MCF 10A (cell line): ENCODE data around the gene MIPOL1. TPM values are rescaled to one million over a fixed set of nuclear protein-coding genes. Genes with fewer than 3 reads are reported as not detected.

ENCODE experiments used
- BruUV-seq: library from RNA; stranded (reverse); fragments of 400-500 nt; replicated peaks from 2 replicates; lab custom pipeline; 2021; lab: Mats Ljungman, UMichigan
- CTCF ChIA-PET: fragments of 300-600 bp; sonication (Branson Sonifier 250); formaldehyde crosslinking; extraction: SDS; loops from one replicate; lab custom pipeline; 2021; ENCODE audit warnings: antibody characterized with exemption, inconsistent platforms; lab: Yijun Ruan, JAX
- POLR2A ChIA-PET: fragments of 300-600, 350-650 bp; sonication (Branson Sonifier 250); formaldehyde crosslinking; extraction: SDS; loops from one replicate; lab custom pipeline; 2020; ENCODE audit warnings: antibody characterized with exemption, inconsistent platforms; lab: Yijun Ruan, JAX
- DNase-seq: peaks from one replicate; pipeline ENCODE4 v3.0.0-alpha.2; 2018; ENCODE audit not compliant: unreplicated experiment
- H3K27ac Mint-ChIP-seq: one replicate; pipeline ENCODE4 v1.8.0; 2022; ENCODE audit warnings: mild to moderate bottlenecking, low read depth, mixed read lengths; ENCODE audit not compliant: unreplicated experiment
- H3K27me3 Mint-ChIP-seq: one replicate; pipeline ENCODE4 v1.8.0; 2022; ENCODE audit warnings: mixed read lengths; ENCODE audit not compliant: insufficient read depth, unreplicated experiment
- H3K36me3 Mint-ChIP-seq: one replicate; pipeline ENCODE4 v1.8.0; 2022; ENCODE audit warnings: mild to moderate bottlenecking, moderate library complexity, mixed read lengths; ENCODE audit not compliant: insufficient read depth, unreplicated experiment
- H3K4me1 Mint-ChIP-seq: one replicate; pipeline ENCODE4 v1.8.0; 2022; ENCODE audit warnings: mixed read lengths; ENCODE audit not compliant: insufficient read depth, unreplicated experiment
- H3K4me3 Mint-ChIP-seq: one replicate; pipeline ENCODE4 v1.8.0; 2022; ENCODE audit warnings: mild to moderate bottlenecking, moderate library complexity, mixed read lengths; ENCODE audit not compliant: unreplicated experiment
- H3K9me3 Mint-ChIP-seq: one replicate; pipeline ENCODE4 v1.8.0; 2022; ENCODE audit warnings: mixed read lengths; ENCODE audit not compliant: unreplicated experiment
- CTCF ChIP-seq: fragments of 200-600 bp; IDR thresholded peaks from one replicate; pipeline ENCODE4 v1.8.0; 2022; ENCODE audit warnings: antibody characterized with exemption, mild to moderate bottlenecking; ENCODE audit not compliant: unreplicated experiment
- intact Hi-C: fragments of 100-400 bp; cut with micrococcal nuclease; formaldehyde crosslinking; loops from 2 replicates; pipeline ENCODE4 v1.14.1; 2022
- total RNA-seq: library from RNA; stranded (reverse); gene quantifications from 2 replicates; pipeline ENCODE4 v1.2.3, GENCODE V29; 2022

MIPOL1 gene
- total RNA-seq, 1 experiment from 2014 or later = 16.3 TPM

GRCh38 chr14:37428954-37429353 lies 231.2 kb downstream of the MIPOL1 start:
- Mint-ChIP-seq H3K4me1 (no peaks in the 10 kb centered on the region), H3K4me3 (no peak overlapping the region), H3K27ac (no peak overlapping the region), H3K9me3 (no peaks in the 10 kb centered on the region), H3K27me3 (no peaks in the 10 kb centered on the region), H3K36me3 (no peaks in the 10 kb centered on the region)
- CTCF ChIA-PET = no interaction called here
- POLR2A ChIA-PET = no interaction called here
- no peak for DNase-seq
- no TSS peak for BruUV-seq
- intact Hi-C loops = no loop called here
- TF ChIP-seq CTCF = no peak

DNA sequence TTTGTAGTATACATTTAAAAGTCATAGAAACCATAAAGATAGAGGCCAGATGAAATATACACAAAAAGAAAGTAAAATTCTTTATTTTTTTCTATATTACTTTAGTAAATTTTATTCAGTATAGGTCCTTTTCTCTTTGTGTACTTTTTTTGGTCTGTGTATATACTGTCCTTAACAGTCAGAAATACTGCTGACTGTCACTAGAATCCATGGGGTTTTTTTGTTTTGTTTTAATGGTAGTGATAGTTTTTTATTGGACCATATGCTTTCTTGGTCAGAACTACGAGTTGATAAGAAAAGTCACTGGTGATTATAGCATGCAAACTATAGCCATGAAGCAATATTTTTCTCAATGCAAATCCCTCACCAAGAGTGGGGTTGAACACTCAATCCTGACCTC lies 231.9 kb downstream of the MIPOL1 start:
- ChIA-PET CTCF (no interaction called here), POLR2A (no interaction called here)
- H3K9me3 Mint-ChIP-seq = no peaks in the 10 kb centered on the region
- H3K4me1 Mint-ChIP-seq = no peaks in the 10 kb centered on the region
- intact Hi-C loops = no loop called here
- H3K27ac Mint-ChIP-seq = no peak overlapping the region
- no peak overlapping the region for H3K4me3 Mint-ChIP-seq
- DNase-seq = no peak
- TF ChIP-seq CTCF = no peak
- no TSS peak for BruUV-seq
- H3K36me3 Mint-ChIP-seq = no peaks in the 10 kb centered on the region
- no peaks in the 10 kb centered on the region for H3K27me3 Mint-ChIP-seq

DNA sequence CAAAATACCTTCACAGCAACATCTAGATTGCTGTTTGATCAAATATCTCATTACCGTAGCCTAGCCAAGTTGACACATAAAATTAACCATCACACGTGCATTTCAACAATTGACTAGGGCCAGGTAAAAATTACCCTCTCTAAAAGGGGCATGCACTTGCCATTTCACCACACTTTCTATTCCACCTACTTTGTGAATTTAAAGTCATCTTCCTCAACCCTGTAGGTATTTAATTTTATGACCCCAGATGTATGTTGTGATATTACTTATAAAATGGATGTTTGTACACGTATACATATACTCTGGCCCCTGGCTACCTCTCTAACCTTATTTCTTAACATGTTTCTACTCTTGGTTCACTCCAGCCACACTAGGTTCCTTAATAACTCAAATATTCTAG lies 237.1 kb downstream of the MIPOL1 start:
- ChIA-PET POLR2A (no interaction called here), CTCF (no interaction called here)
- Mint-ChIP-seq H3K27ac (no peak overlapping the region), H3K4me1 (no peaks in the 10 kb centered on the region), H3K9me3 (no peaks in the 10 kb centered on the region), H3K27me3 (no peaks in the 10 kb centered on the region), H3K36me3 (no peaks in the 10 kb centered on the region), H3K4me3 (no peak overlapping the region)
- TF ChIP-seq CTCF = no peak
- no TSS peak for BruUV-seq
- no peak for DNase-seq
- intact Hi-C loops = no loop called here

DNA sequence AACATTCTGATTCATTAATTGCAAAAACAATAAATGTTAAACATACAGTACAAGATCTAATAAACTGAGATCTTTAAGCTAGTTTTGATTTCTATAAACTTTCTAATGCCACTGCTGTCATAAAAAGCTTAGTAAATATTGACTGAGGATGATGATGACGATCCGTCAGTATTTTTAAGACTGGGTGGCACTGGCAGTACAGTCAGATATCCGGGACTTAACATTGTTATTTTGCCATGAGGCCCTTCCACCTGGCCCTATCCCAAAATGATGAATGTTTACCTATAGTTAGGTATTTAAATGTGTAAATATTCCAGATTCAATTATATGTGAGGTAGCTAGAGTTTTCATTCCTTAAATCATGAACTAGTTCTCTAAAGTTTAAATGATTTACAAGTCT lies 238.8 kb downstream of the MIPOL1 start:
- Mint-ChIP-seq H3K4me3 (no peak overlapping the region), H3K27me3 (no peaks in the 10 kb centered on the region), H3K36me3 (no peaks in the 10 kb centered on the region), H3K9me3 (no peaks in the 10 kb centered on the region), H3K4me1 (no peaks in the 10 kb centered on the region), H3K27ac (no peak overlapping the region)
- BruUV-seq = no TSS peak
- TF ChIP-seq CTCF = no peak
- POLR2A ChIA-PET = interaction anchor here (0.8 to 1.1 kb wide), 2 partner anchors 11 to 136 kb away, joined by 3 read pairs; no protein-coding TSS in a partner anchor
- CTCF ChIA-PET = interaction anchor here (0.5 kb wide), 1 partner anchor 157 kb away, joined by 3 read pairs; no protein-coding TSS in a partner anchor
- DNase-seq = no peak
- intact Hi-C loops = no loop called here
